IMR-90 (cell line): ENCODE measurements around the gene SLC9A9.

Source experiments
- BHLHE40 ChIP-seq: fragments of 150-350 bp; IDR thresholded peaks from 2 replicates; pipeline ENCODE4 v1.6.1; 2016; ENCODE audit warnings: mild to moderate bottlenecking, low read depth, low read length
- CEBPB ChIP-seq: IDR thresholded peaks from 2 replicates; pipeline ENCODE4 v1.6.1; 2012; ENCODE audit warnings: low read depth, low read length, improper control_type of control experiment
- CHD1 ChIP-seq: IDR thresholded peaks from 2 replicates; pipeline ENCODE4 v1.6.1; 2012; ENCODE audit warnings: low read depth, low read length, improper control_type of control experiment
- CTCF ChIP-seq: conservative IDR thresholded peaks from 2 replicates; pipeline ENCODE4 v1.5.1; 2012; ENCODE audit warnings: mild to moderate bottlenecking, low read depth, low read length, improper control_type of control experiment
- FOS ChIP-seq: fragments of 150-350 bp; IDR thresholded peaks from 2 replicates; pipeline ENCODE4 v1.6.1; 2016; ENCODE audit warnings: low read depth, low read length
- MAFK ChIP-seq: IDR thresholded peaks from 2 replicates; pipeline ENCODE4 v1.6.1; 2012; ENCODE audit warnings: low read depth, low read length, improper control_type of control experiment
- MAZ ChIP-seq: IDR thresholded peaks from 2 replicates; pipeline ENCODE4 v1.6.1; 2012; ENCODE audit warnings: low read depth, mild to moderate bottlenecking, low read length, improper control_type of control experiment, moderate library complexity, borderline replicate concordance
- MXI1 ChIP-seq: IDR thresholded peaks from 2 replicates; pipeline ENCODE4 v1.6.1; 2012; ENCODE audit warnings: low read depth, mild to moderate bottlenecking, low read length, moderate library complexity, borderline replicate concordance
- POLR2A ChIP-seq: IDR thresholded peaks from 2 replicates; pipeline ENCODE4 v1.6.1; 2012; ENCODE audit warnings: mild to moderate bottlenecking, low read depth, low read length
- RAD21 ChIP-seq: IDR thresholded peaks from 2 replicates; pipeline ENCODE4 v1.6.1; 2012; ENCODE audit warnings: low read length, improper control_type of control experiment
- RCOR1 ChIP-seq: IDR thresholded peaks from 2 replicates; pipeline ENCODE4 v1.6.1; 2012; ENCODE audit warnings: mild to moderate bottlenecking, low read length, improper control_type of control experiment; ENCODE audit not compliant: insufficient replicate concordance
- SMC3 ChIP-seq: fragments of 150-350 bp; IDR thresholded peaks from 2 replicates; pipeline ENCODE4 v1.6.1; 2016; ENCODE audit warnings: low read depth, mild to moderate bottlenecking, antibody characterized with exemption, low read length, moderate library complexity
- USF2 ChIP-seq: fragments of 150-350 bp; IDR thresholded peaks from 2 replicates; pipeline ENCODE4 v1.6.1; 2017; ENCODE audit warnings: mild to moderate bottlenecking, antibody characterized with exemption, low read length, low read depth

GRCh38 chr3:143222981-143223380 is 625.3 kb downstream of the SLC9A9 start:
- no peak for TF ChIP-seq RAD21
- no peak for TF ChIP-seq MAZ
- TF ChIP-seq CTCF = no peak
- no peak for TF ChIP-seq POLR2A
- no peak for TF ChIP-seq CEBPB
- no peak for TF ChIP-seq CHD1
- no peak for TF ChIP-seq FOS
- no peak for TF ChIP-seq SMC3
- TF ChIP-seq RCOR1 = no peak
- no peak for TF ChIP-seq USF2
- no peak for TF ChIP-seq MXI1
- TF ChIP-seq MAFK = no peak
- TF ChIP-seq BHLHE40 = no peak
